Stimulated activated CD4-positive, alpha-beta T cell treated with anti-CD3 and anti-CD28 coated beads, Interleukin-1b, Interleukin-23, amount 100 ng/mL, for 1 hour (primary cell): Measurements from ENCODE around the gene ZNF232.
"Not testable (repeated sequence)": the region's sequence is repeated elsewhere in the genome, so short reads cannot be mapped to it uniquely, and the experiment has no call there.

Experiments used
- DNase-seq, 2 donors: peaks; one replicate each; pipeline ENCODE4 v3.0.0-alpha.2; 2020; ENCODE audit warnings: low read depth in 2 of 2

ZNF232 gene

GRCh38 chr17:5111402-5112204, at the start of gene ZNF232:
Gene ZNF232, minus strand, starts transcription at chr17:5111878. Its CDS starts 56 bp downstream, at chr17:5111822.
- DNase-seq: peak; percentile 72 to 81

- DNase-seq: not testable (repeated sequence)
Observed at GRCh38 chr17:5160702-5161101, 49.0 kb upstream of the ZNF232 start.

GRCh38 chr17:5146122-5146521, 34.4 kb upstream of the ZNF232 start:
- not testable (repeated sequence) for DNase-seq

GRCh38 chr17:5142877-5143276, 31.2 kb upstream of the ZNF232 start:
- not testable (repeated sequence) for DNase-seq

- no peak for DNase-seq
Observed at GRCh38 chr17:5139458-5139732, 27.7 kb upstream of the ZNF232 start.

- no peak for DNase-seq
Observed at GRCh38 chr17:5138616-5139457, 27.2 kb upstream of the ZNF232 start.

- not testable (repeated sequence) for DNase-seq
Observed at GRCh38 chr17:5138198-5138544, 26.5 kb upstream of the ZNF232 start.

GRCh38 chr17:5137511-5138197, 26.0 kb upstream of the ZNF232 start:
- DNase-seq: not testable (repeated sequence)

- not testable (repeated sequence) for DNase-seq
Observed at GRCh38 chr17:5136580-5137412, 25.1 kb upstream of the ZNF232 start.

GRCh38 chr17:5135726-5136579, 24.3 kb upstream of the ZNF232 start:
- DNase-seq: no peak

- DNase-seq: not testable (repeated sequence)
Observed at GRCh38 chr17:5135131-5135712, 23.5 kb upstream of the ZNF232 start.

GRCh38 chr17:5134571-5134970, 22.9 kb upstream of the ZNF232 start:
- DNase-seq: not testable (repeated sequence)

- not testable (repeated sequence) for DNase-seq
Observed at GRCh38 chr17:5133961-5134360, 22.3 kb upstream of the ZNF232 start.

- no peak for DNase-seq
Observed at GRCh38 chr17:5133311-5133710, 21.6 kb upstream of the ZNF232 start.

GRCh38 chr17:5132503-5133225, 21.0 kb upstream of the ZNF232 start:
- DNase-seq: not testable (repeated sequence)

GRCh38 chr17:5131799-5132502, 20.3 kb upstream of the ZNF232 start:
- DNase-seq: not testable (repeated sequence)

GRCh38 chr17:5131146-5131715, 19.6 kb upstream of the ZNF232 start:
- no peak for DNase-seq

- not testable (repeated sequence) for DNase-seq
Observed at GRCh38 chr17:5130687-5131086, 19.0 kb upstream of the ZNF232 start.
